ENCODE results near the gene MEIS1.

DNA sequence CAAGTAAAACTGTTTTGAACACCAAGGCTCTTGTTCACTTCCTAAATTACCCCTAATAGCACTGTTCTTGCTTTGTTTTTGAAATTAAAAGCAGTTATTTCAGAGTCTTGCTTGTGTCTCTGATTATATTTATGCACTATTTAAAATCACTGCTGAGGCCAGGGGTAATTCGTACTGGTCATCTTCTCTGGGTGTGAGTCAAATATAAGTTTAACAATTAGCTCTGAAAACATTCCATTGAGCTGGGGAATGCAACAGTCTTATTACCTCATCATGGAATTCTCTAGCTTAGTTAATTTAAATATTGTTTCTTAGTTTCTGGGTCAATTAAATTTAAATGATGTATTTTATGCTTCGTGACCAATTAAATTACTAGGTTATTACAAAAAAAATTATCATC lies 135.0 kb downstream of the MEIS1 start:
- TF ChIP-seq CTCF (conservative IDR thresholded peaks at IDR 0.05; ENCODE audit: low read depth in 2 of 2) = no peak
- TF ChIP-seq POLR2AphosphoS5 (IDR thresholded peaks at IDR 0.05; ENCODE audit: low read depth) = no peak
- TF ChIP-seq, protein P1, sequence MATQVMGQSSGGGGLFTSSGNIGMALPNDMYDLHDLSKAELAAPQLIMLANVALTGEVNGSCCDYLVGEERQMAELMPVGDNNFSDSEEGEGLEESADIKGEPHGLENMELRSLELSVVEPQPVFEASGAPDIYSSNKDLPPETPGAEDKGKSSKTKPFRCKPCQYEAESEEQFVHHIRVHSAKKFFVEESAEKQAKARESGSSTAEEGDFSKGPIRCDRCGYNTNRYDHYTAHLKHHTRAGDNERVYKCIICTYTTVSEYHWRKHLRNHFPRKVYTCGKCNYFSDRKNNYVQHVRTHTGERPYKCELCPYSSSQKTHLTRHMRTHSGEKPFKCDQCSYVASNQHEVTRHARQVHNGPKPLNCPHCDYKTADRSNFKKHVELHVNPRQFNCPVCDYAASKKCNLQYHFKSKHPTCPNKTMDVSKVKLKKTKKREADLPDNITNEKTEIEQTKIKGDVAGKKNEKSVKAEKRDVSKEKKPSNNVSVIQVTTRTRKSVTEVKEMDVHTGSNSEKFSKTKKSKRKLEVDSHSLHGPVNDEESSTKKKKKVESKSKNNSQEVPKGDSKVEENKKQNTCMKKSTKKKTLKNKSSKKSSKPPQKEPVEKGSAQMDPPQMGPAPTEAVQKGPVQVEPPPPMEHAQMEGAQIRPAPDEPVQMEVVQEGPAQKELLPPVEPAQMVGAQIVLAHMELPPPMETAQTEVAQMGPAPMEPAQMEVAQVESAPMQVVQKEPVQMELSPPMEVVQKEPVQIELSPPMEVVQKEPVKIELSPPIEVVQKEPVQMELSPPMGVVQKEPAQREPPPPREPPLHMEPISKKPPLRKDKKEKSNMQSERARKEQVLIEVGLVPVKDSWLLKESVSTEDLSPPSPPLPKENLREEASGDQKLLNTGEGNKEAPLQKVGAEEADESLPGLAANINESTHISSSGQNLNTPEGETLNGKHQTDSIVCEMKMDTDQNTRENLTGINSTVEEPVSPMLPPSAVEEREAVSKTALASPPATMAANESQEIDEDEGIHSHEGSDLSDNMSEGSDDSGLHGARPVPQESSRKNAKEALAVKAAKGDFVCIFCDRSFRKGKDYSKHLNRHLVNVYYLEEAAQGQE (IDR thresholded peaks at IDR 0.05; ENCODE audit: unreplicated experiment) = no peak
- no peak for TF ChIP-seq EZH2 (IDR thresholded peaks at IDR 0.05; ENCODE audit: low read depth, unreplicated experiment)
- TF ChIP-seq CREB1 (CRISPR knock-in tag; IDR thresholded peaks at IDR 0.05; ENCODE audit: low read depth) = no peak
- TF ChIP-seq STAT1 (IDR thresholded peaks at IDR 0.05; ENCODE audit: unreplicated experiment) = no peak
- TF ChIP-seq, protein P2, sequence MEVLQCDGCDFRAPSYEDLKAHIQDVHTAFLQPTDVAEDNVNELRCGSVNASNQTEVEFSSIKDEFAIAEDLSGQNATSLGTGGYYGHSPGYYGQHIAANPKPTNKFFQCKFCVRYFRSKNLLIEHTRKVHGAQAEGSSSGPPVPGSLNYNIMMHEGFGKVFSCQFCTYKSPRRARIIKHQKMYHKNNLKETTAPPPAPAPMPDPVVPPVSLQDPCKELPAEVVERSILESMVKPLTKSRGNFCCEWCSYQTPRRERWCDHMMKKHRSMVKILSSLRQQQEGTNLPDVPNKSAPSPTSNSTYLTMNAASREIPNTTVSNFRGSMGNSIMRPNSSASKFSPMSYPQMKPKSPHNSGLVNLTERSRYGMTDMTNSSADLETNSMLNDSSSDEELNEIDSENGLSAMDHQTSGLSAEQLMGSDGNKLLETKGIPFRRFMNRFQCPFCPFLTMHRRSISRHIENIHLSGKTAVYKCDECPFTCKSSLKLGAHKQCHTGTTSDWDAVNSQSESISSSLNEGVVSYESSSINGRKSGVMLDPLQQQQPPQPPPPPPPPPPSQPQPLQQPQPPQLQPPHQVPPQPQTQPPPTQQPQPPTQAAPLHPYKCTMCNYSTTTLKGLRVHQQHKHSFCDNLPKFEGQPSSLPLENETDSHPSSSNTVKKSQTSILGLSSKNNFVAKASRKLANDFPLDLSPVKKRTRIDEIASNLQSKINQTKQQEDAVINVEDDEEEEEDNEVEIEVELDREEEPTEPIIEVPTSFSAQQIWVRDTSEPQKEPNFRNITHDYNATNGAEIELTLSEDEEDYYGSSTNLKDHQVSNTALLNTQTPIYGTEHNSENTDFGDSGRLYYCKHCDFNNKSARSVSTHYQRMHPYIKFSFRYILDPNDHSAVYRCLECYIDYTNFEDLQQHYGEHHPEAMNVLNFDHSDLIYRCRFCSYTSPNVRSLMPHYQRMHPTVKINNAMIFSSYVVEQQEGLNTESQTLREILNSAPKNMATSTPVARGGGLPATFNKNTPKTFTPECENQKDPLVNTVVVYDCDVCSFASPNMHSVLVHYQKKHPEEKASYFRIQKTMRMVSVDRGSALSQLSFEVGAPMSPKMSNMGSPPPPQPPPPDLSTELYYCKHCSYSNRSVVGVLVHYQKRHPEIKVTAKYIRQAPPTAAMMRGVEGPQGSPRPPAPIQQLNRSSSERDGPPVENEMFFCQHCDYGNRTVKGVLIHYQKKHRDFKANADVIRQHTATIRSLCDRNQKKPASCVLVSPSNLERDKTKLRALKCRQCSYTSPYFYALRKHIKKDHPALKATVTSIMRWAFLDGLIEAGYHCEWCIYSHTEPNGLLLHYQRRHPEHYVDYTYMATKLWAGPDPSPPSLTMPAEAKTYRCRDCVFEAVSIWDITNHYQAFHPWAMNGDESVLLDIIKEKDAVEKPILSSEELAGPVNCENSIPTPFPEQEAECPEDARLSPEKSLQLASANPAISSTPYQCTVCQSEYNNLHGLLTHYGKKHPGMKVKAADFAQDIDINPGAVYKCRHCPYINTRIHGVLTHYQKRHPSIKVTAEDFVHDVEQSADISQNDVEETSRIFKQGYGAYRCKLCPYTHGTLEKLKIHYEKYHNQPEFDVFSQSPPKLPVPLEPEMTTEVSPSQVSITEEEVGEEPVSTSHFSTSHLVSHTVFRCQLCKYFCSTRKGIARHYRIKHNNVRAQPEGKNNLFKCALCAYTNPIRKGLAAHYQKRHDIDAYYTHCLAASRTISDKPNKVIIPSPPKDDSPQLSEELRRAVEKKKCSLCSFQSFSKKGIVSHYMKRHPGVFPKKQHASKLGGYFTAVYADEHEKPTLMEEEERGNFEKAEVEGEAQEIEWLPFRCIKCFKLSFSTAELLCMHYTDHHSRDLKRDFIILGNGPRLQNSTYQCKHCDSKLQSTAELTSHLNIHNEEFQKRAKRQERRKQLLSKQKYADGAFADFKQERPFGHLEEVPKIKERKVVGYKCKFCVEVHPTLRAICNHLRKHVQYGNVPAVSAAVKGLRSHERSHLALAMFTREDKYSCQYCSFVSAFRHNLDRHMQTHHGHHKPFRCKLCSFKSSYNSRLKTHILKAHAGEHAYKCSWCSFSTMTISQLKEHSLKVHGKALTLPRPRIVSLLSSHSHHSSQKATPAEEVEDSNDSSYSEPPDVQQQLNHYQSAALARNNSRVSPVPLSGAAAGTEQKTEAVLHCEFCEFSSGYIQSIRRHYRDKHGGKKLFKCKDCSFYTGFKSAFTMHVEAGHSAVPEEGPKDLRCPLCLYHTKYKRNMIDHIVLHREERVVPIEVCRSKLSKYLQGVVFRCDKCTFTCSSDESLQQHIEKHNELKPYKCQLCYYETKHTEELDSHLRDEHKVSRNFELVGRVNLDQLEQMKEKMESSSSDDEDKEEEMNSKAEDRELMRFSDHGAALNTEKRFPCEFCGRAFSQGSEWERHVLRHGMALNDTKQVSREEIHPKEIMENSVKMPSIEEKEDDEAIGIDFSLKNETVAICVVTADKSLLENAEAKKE (CRISPR knock-in tag; IDR thresholded peaks at IDR 0.05) = no peak
- no peak for TF ChIP-seq EZH2phosphoT487 (IDR thresholded peaks at IDR 0.05; ENCODE audit: unreplicated experiment)
- no peak for TF ChIP-seq JUNB (IDR thresholded peaks at IDR 0.05; ENCODE audit: unreplicated experiment)
- no peak for TF ChIP-seq ETS1 (IDR thresholded peaks at IDR 0.05)
- no peak for TF ChIP-seq ZNF114 (CRISPR knock-in tag; IDR thresholded peaks at IDR 0.05)
- TF ChIP-seq NANOG (IDR thresholded peaks at IDR 0.05; ENCODE audit: borderline replicate concordance) = no peak
- TF ChIP-seq ZNF331 (CRISPR knock-in tag; IDR thresholded peaks at IDR 0.05; ENCODE audit: low read depth) = no peak
